ENCODE measurements around the gene PIP5K1B. TPM values are rescaled to one million over a fixed set of nuclear protein-coding genes. Genes with fewer than 3 reads are reported as not detected.
A peak's percentile ranks its signal among the peaks of the same experiment; 100 is the strongest.
"Not testable (repeated sequence)": the region's sequence is repeated elsewhere in the genome, so short reads cannot be mapped to it uniquely, and the experiment has no call there.

Gene PIP5K1B
- total RNA-seq, 2 experiments from 2014 or later = 0.13 to 0.16 TPM

DNA sequence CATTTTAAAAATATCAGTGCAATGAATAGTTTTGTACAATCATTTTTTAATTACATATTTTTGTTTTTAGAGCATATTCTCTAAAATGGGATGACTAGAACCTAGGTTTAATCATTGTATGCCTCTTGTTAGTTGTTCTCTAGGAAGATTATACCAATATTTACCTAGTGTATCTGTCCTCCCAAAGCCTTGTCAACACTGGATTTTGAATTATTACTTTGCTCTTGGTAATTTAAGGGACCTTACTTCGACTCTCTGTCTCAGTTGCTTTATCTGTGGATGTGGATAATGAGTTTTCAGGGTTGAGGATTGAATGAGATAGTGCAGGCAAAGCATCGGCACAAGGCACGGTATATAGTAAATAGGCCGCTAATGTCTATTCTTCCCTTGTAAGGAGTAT is 10.9 kb upstream of the PIP5K1B start:
- no peak for DNase-seq
- Mint-ChIP-seq H3K27me3 (ENCODE audit: low read depth) (peaks cover 41% of the 10 kb centered on the region), H3K9me3 (ENCODE audit: insufficient read depth) (no peaks in the 10 kb centered on the region)

DNA sequence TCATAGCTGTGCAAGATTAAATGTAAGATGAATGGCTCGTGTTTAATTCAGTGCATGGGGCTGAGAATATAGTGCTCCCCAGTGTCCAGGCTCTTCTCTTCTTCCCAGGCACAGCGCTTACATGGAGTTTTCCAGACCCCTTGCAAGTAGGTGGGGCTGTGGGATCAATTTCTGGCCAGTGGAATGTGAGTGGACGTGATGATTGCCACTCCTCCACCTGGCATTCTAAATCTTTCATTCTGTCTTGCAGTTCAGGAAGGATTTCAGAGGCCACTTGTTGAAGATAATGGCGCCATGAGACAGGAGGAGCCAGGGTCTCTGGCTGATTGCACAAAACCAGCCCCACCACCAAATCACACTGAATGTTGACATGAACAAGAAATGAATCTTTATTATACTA is 7.2 kb upstream of the PIP5K1B start:
- H3K9me3 Mint-ChIP-seq (ENCODE audit: insufficient read depth) = no peaks in the 10 kb centered on the region
- POLR2A ChIA-PET = no interaction called here
- no peaks in the 10 kb centered on the region for H3K4me1 Mint-ChIP-seq (ENCODE audit: low read depth)
- DNase-seq (no peak), ATAC-seq (no peak)
- H3K27me3 Mint-ChIP-seq (ENCODE audit: low read depth) = peaks cover 47% of the 10 kb centered on the region
- H3K27ac Mint-ChIP-seq = no peak overlapping the region
- no peak overlapping the region for H3K4me3 Mint-ChIP-seq
- CTCF ChIA-PET = no interaction called here
- H3K36me3 Mint-ChIP-seq (ENCODE audit: low read depth) = no peaks in the 10 kb centered on the region

More for the DNA sequence above, 10.9 kb upstream of the PIP5K1B start:
- ChIA-PET POLR2A (no interaction called here), CTCF (no interaction called here)
- no peak overlapping the region for H3K4me3 Mint-ChIP-seq
- H3K4me1 Mint-ChIP-seq (ENCODE audit: low read depth) = no peaks in the 10 kb centered on the region
- no peaks in the 10 kb centered on the region for H3K36me3 Mint-ChIP-seq (ENCODE audit: low read depth)
- no peak overlapping the region for H3K27ac Mint-ChIP-seq
- ATAC-seq = no peak

DNA sequence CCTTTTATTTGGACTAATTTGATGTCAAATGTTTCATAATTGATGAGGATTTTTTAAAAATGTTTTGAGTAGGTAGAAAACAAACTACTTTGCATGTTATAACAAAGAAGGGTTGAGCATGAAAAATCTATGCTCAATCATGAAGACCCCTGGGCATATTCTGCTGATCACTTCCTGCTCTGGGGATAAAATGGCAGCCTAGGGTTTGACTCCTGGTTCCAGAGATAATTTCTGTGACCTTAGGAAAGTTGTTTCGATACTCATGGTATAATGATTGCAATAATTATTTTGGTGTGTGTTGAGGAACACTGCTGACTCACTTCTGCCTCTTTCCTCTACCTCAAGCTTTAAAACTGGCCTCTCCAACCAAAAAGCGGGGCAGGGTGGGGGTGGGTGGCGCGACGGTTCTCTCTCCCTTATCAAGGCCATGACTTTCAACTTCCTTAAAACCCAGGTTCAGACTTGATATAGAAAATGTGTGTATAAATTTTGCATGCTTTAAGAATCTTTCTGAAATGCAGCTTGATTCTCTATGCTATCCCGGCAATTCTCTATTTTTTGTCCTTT is 6.0 kb upstream of the PIP5K1B start:
- H3K27ac Mint-ChIP-seq = no peak overlapping the region
- no peaks in the 10 kb centered on the region for H3K36me3 Mint-ChIP-seq (ENCODE audit: low read depth)
- peaks cover 1% of the 10 kb centered on the region for H3K4me1 Mint-ChIP-seq (ENCODE audit: low read depth)
- POLR2A ChIA-PET = no interaction called here
- ATAC-seq (no peak), DNase-seq (no peak)
- H3K4me3 Mint-ChIP-seq = no peak overlapping the region
- CTCF ChIA-PET = no interaction called here
- no peaks in the 10 kb centered on the region for H3K9me3 Mint-ChIP-seq (ENCODE audit: insufficient read depth)
- H3K27me3 Mint-ChIP-seq (ENCODE audit: low read depth) = peaks cover 51% of the 10 kb centered on the region

DNA sequence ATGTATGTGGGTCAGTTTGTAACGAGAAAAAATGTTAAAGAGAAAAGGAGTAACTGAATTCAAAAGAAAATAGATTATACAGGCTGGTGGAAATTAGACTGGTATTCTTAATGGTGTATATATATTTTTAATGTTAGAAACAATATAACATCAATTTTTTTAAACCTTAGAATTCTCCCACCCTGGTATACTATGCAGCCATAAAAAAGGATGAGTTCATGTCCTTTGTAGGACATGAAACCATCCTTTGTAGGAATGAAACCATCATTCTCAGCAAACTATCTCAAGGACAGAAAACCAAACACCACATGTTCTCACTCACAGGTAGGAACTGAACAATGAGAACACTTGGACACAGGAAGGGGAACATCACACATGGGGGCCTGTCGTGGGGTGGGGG is 5.4 kb upstream of the PIP5K1B start:
- POLR2A ChIA-PET; H3K9me3 Mint-ChIP-seq (ENCODE audit: insufficient read depth); CTCF ChIA-PET; ATAC-seq; H3K4me1 Mint-ChIP-seq (ENCODE audit: low read depth); H3K4me3 Mint-ChIP-seq; H3K27ac Mint-ChIP-seq; DNase-seq; H3K36me3 Mint-ChIP-seq (ENCODE audit: low read depth): not testable (repeated sequence)
- peaks cover 52% of the 10 kb centered on the region for H3K27me3 Mint-ChIP-seq (ENCODE audit: low read depth)

DNA sequence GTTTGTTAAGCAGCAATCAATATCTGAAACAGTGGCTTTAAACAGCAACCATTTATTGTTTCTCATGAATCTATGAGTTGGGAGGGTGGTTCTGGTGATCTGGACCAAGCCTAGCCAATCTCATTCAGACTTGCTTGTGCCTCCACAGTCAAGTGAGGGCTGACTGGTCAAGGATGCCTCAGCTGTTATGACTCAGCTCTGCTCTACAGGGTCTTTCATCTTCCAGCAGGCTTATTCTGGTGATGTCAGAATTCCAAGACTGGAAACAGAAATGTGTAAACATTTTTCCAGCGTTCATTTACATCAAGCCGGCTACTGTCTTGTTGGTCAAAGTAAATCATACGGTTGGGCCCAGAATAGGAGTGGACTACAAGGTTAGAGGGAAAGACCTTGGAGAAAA is 2.5 kb upstream of the PIP5K1B start:
- ChIA-PET POLR2A (no interaction called here), CTCF (no interaction called here)
- ATAC-seq = no peak
- Mint-ChIP-seq H3K4me3 (no peak overlapping the region), H3K27me3 (ENCODE audit: low read depth) (peaks cover 61% of the 10 kb centered on the region), H3K36me3 (ENCODE audit: low read depth) (no peaks in the 10 kb centered on the region), H3K27ac (no peak overlapping the region), H3K9me3 (ENCODE audit: insufficient read depth) (no peaks in the 10 kb centered on the region), H3K4me1 (ENCODE audit: low read depth) (peaks cover 13% of the 10 kb centered on the region)
- DNase-seq = no peak

DNA sequence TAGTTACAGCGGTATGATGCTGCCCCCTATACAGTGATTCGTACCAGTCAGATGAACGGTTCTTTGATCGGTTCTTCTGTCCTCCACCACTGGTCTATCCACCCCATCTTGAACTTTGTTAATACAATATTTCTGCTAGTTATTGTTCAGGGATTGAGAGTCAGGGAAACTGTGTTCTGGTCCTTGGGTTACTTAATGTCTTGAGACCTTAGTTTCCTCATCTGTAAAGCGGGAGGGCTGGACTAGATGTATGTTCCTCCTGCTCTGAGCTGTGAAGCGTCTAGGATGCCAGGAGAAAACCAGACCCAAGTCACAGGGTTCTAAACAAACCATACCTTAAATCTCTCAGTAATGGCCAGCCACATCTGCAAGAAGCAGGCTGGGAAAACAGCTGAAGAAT is 1.4 kb upstream of the PIP5K1B start:
- peaks cover 65% of the 10 kb centered on the region for H3K27me3 Mint-ChIP-seq (ENCODE audit: low read depth)
- peaks cover 13% of the 10 kb centered on the region for H3K4me1 Mint-ChIP-seq (ENCODE audit: low read depth)
- CTCF ChIA-PET = interaction anchor here (1.0 to 2.0 kb wide), 2 partner anchors 12 to 17 kb away, joined by 3 to 7 read pairs; no protein-coding TSS in a partner anchor
- POLR2A ChIA-PET = no interaction called here
- H3K27ac Mint-ChIP-seq = no peak overlapping the region
- DNase-seq = no peak
- H3K36me3 Mint-ChIP-seq (ENCODE audit: low read depth) = no peaks in the 10 kb centered on the region
- no peak overlapping the region for H3K4me3 Mint-ChIP-seq
- H3K9me3 Mint-ChIP-seq (ENCODE audit: insufficient read depth) = no peaks in the 10 kb centered on the region
- ATAC-seq = no peak

DNA sequence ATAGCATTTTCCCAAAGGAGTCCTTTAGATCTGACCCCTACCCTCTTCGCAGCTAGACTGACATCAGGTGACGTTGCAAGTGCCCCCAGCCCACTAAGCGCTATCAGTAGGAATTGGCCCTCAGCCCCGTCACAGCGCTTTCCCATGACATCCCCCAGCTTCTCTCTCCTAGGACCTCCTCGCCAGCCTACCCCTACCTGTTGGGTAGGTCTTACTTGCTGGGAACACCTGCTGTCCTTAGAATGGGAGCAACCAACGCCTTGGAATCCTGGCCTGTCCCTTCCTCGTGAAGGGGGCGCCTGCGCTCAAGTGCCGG is 584 bp upstream of the PIP5K1B start:
- ChIA-PET POLR2A (no interaction called here), CTCF (interaction anchor here (1.0 to 2.0 kb wide), 3 partner anchors 13 to 75 kb away, joined by 3 to 7 read pairs (median 3); a partner anchor contains a TSS)
- Mint-ChIP-seq H3K4me3 (no peak overlapping the region), H3K9me3 (ENCODE audit: insufficient read depth) (no peaks in the 10 kb centered on the region), H3K27me3 (ENCODE audit: low read depth) (peaks cover 66% of the 10 kb centered on the region), H3K4me1 (ENCODE audit: low read depth) (peaks cover 13% of the 10 kb centered on the region), H3K36me3 (ENCODE audit: low read depth) (no peaks in the 10 kb centered on the region), H3K27ac (no peak overlapping the region)
- DNase-seq (no peak), ATAC-seq (no peak)

DNA sequence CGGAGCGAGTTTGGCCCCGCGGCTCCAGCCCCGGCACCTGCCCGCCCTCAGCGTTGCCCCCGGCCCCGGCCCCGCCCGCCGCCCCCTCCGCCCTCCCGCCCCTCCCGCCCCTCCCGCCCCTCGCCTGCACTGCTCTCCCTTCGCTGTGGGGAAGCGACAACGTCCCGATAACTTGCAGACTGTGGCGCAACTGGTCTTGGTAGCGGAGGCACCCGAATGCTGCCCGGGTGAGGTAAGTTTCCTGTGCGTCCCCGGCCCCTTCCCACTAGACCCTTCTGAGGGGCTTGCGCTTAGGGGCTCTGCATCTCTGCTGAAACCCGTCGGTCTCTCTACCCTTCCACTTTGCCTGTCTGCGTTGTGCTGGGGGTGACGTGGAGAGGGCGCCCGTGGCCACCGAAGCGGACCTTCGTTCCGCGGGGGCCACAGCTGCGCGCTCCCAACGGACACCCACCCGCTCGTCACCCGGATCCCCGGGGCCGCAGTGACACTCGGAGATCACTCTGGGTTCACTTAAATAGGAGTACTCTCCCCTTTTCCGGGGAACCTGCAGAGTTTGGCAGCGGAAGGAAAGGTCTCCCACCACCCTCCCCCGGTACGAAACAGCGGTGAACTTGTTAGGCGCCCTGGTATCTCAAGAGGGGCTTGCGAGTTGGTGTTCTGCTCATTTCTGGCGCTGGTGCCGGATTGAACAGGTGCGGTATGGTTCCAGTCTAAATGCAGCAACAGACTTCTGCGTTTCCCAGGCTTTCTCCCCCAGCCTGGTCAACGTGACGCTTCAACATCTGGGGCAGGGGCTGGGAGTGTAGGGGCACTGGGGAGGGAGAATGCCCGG is 707 bp downstream of the PIP5K1B start:
- ChIA-PET POLR2A (no interaction called here), CTCF (no interaction called here)
- no peaks in the 10 kb centered on the region for H3K36me3 Mint-ChIP-seq (ENCODE audit: low read depth)
- H3K27ac Mint-ChIP-seq = no peak overlapping the region
- peak overlapping the region; percentile 78 for H3K4me3 Mint-ChIP-seq
- no peaks in the 10 kb centered on the region for H3K9me3 Mint-ChIP-seq (ENCODE audit: insufficient read depth)
- peaks cover 13% of the 10 kb centered on the region for H3K4me1 Mint-ChIP-seq (ENCODE audit: low read depth)
- no peak for DNase-seq
- ATAC-seq = peak; percentile 16
- peaks cover 68% of the 10 kb centered on the region for H3K27me3 Mint-ChIP-seq (ENCODE audit: low read depth)

DNA sequence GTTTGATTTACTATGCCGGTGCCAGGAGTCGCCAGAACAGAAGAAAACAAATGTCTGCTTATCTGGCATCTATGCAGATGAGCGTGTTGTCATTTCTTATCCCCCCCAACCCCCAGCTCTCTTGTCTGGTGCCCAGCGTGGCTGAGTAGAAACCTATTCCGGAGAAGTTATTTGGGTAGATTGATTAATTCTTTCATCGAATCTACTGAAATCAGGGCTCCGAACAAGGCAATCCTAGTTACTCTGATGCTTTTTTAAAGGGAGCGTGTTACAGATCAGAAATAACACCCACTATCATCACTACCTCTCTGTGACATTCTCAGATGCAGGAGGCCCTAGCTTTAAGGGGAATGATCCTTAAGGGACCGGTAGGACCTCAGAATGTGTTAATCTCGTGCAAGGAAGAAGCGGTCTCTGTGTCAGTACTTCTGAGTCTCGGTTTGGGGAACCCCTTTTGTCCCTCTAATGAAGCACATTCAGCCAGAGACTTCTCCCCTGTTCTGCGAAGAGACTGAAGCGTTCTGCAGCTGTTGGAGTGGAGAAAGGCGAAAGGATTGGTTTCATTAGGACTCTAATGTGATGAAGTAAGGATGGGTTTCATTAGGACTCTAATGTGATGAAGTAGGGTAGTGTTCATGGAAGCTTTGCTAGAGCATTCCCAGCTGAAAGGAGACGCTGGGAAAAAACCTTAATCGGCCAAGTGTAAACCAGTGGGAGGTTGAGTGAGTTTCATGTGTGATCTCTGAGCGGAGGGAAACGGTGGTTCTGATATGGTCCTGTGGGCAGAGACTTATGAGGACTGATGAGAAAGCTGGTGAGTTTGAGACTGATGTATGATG is 1.5 kb downstream of the PIP5K1B start:
- peaks cover 13% of the 10 kb centered on the region for H3K4me1 Mint-ChIP-seq (ENCODE audit: low read depth)
- POLR2A ChIA-PET = no interaction called here
- DNase-seq (no peak), ATAC-seq (no peak)
- CTCF ChIA-PET = no interaction called here
- H3K27me3 Mint-ChIP-seq (ENCODE audit: low read depth) = peaks cover 62% of the 10 kb centered on the region
- no peak overlapping the region for H3K27ac Mint-ChIP-seq
- no peaks in the 10 kb centered on the region for H3K36me3 Mint-ChIP-seq (ENCODE audit: low read depth)
- peak overlapping the region; percentile 78 for H3K4me3 Mint-ChIP-seq
- H3K9me3 Mint-ChIP-seq (ENCODE audit: insufficient read depth) = no peaks in the 10 kb centered on the region

DNA sequence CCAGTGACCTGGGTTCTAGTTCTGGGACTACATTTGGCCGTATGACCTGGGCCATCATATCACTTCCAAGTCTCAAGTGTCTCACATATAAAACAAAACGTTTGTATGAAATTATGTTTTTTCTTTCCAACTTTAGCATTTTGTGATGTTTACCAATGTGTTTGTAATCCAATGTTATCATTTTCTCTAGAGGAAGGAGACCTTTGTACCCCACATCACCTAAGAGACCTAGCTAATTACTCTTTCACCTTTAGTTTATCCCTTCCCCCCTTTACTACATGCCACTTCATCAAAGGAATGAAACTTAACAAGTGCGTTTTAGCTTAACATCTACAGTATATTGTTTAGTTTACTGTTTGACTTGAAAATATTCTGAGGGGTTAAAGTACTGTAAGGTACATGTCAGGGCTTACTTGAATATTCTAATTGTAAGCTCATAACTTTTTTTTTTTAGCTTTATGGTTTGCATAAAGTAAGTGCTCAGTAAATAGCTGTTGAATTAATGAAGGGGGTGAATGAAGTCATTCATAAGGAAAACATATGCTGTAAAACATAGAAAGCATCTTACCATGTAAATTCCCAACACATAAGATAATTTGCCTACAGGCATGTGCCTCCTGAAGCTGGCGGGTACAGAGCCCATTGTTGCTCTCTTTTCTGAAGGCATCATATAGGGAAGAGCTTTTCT is 2.9 kb downstream of the PIP5K1B start:
- no peak for ATAC-seq
- H3K27ac Mint-ChIP-seq = no peak overlapping the region
- ChIA-PET POLR2A (no interaction called here), CTCF (interaction anchor here (0.7 kb wide), 1 partner anchor 66 kb away, joined by 3 read pairs; no protein-coding TSS in a partner anchor)
- no peaks in the 10 kb centered on the region for H3K9me3 Mint-ChIP-seq (ENCODE audit: insufficient read depth)
- H3K27me3 Mint-ChIP-seq (ENCODE audit: low read depth) = peaks cover 66% of the 10 kb centered on the region
- peaks cover 13% of the 10 kb centered on the region for H3K4me1 Mint-ChIP-seq (ENCODE audit: low read depth)
- H3K4me3 Mint-ChIP-seq = no peak overlapping the region
- H3K36me3 Mint-ChIP-seq (ENCODE audit: low read depth) = no peaks in the 10 kb centered on the region
- no peak for DNase-seq

DNA sequence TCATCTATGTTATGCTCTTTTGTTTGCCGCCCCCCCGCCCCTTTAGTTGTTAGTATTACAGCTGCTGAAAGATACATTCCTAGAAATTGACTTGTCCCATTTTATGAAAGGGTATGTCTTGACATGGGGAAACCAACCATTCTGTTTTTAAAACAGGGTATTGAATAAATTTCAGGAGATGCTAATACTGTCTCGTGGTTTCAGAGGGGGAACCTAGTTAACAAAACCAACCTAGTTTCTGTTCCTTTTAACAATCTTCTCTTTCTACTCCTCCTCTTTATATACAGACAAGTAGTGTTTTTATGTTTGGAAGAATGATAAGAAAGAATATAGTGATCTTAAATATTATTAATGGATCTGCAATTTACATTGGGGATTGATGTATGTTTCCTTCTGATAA is 3.5 kb downstream of the PIP5K1B start:
- Mint-ChIP-seq H3K9me3 (ENCODE audit: insufficient read depth) (no peaks in the 10 kb centered on the region), H3K4me1 (ENCODE audit: low read depth) (peaks cover 13% of the 10 kb centered on the region), H3K27ac (no peak overlapping the region), H3K4me3 (no peak overlapping the region), H3K36me3 (ENCODE audit: low read depth) (no peaks in the 10 kb centered on the region), H3K27me3 (ENCODE audit: low read depth) (peaks cover 61% of the 10 kb centered on the region)
- DNase-seq = no peak
- ChIA-PET CTCF (no interaction called here), POLR2A (no interaction called here)
- ATAC-seq = no peak

Measured in activated CD8-positive, alpha-beta T cell treated with anti-CD3 and anti-CD28 coated beads, Interleukin-2, amount 10 ng/mL, durations not matched to agents 7 days and 5 days (primary cell).